Nucleus accumbens (tissue), 56 donors: ENCODE results near the gene MRPS2.
A peak's percentile ranks its signal among the peaks of the same experiment; 100 is the strongest.

Experiments
- DNase-seq, 56 donors: peaks; one replicate each; lab custom pipeline; 2025; lab: John Stamatoyannopoulos, UW

MRPS2 gene

GRCh38 chr9:135480071-135480939 lies 20.2 kb upstream of the MRPS2 start:
- peak in 4 of 56 donors; percentile 14 to 47 (median 23) for DNase-seq

GRCh38 chr9:135480940-135481310 lies 19.6 kb upstream of the MRPS2 start:
- no peak for DNase-seq

GRCh38 chr9:135482015-135482754 lies 18.3 kb upstream of the MRPS2 start:
- DNase-seq, result no peak

GRCh38 chr9:135484460-135485277 lies 15.8 kb upstream of the MRPS2 start:
- no peak for DNase-seq

GRCh38 chr9:135485385-135485784 lies 15.1 kb upstream of the MRPS2 start:
- no peak for DNase-seq

- no peak for DNase-seq
Measured at GRCh38 chr9:135485832-135486231, 14.7 kb upstream of the MRPS2 start.

GRCh38 chr9:135486267-135487065 lies 14.0 kb upstream of the MRPS2 start:
- DNase-seq, result no peak

GRCh38 chr9:135487281-135488012 lies 13.0 kb upstream of the MRPS2 start:
- no peak for DNase-seq

GRCh38 chr9:135488013-135488330 lies 12.5 kb upstream of the MRPS2 start:
- no peak for DNase-seq

- DNase-seq, result no peak
Measured at GRCh38 chr9:135488527-135488926, 12.0 kb upstream of the MRPS2 start.

- DNase-seq, result no peak
Measured at GRCh38 chr9:135489188-135489906, 11.1 kb upstream of the MRPS2 start.

- DNase-seq, result no peak
Measured at GRCh38 chr9:135490166-135490870, 10.2 kb upstream of the MRPS2 start.

- no peak for DNase-seq
Measured at GRCh38 chr9:135490980-135491464, 9.5 kb upstream of the MRPS2 start.

GRCh38 chr9:135491764-135492163 lies 8.7 kb upstream of the MRPS2 start:
- DNase-seq, result no peak

GRCh38 chr9:135492886-135493669 lies 7.4 kb upstream of the MRPS2 start:
- DNase-seq, result no peak

- DNase-seq, result no peak
Measured at GRCh38 chr9:135494791-135495559, 5.5 kb upstream of the MRPS2 start.
